HG03175 (cell line): ENCODE data around the gene CSRP3.

ENCODE experiments used
- ATAC-seq: cut with Tn5 transposase; IDR thresholded peaks from one replicate; pipeline ENCODE4 v1.9.1; 2021; ENCODE audit warnings: mild to moderate bottlenecking, moderate library complexity; ENCODE audit not compliant: unreplicated experiment

The CSRP3 gene

GRCh38 chr11:19134004-19134403 is 67.8 kb downstream of the CSRP3 start:
- ATAC-seq, result no peak
